ENCODE measurements around the gene ARMS2.

DNA sequence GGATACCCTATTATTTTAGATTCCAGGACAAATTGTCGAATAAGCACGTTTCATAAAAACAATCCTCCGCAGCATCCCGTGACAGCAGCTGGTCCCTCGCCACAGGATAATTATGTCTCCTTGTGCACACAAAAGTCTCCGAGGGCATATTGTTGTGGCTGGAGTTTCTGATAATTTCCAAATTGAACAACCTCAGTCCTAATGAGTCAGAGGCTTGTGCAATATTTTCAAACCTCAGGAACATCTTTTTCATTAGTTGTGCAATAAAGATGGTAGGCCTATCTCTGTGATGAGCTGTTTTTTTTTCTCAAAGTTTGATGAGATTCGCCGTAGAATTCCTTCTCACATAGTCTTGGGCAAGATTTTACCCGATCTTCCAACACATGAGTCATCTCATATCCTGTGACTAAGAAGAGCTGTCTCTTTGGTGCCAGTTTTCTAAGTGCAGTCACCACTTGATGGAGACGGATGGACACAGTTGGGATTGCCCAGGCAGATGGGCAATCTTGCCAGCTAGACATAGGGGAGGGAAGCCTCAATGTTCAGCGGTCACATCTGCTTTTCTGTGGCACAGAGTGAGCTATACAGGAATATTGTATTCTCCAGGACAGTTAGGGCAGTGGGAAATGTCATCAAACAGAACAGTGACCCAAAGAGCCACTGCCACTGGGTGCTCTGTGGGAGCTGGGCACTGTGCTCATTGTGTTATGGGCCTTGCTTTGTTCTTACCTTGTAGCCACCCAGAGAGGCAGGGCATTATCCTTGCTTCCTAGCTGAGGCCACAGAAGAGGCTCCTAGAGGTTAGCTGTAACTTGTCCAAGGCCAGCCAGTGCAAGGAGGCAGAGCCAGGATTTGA, 14.7 kb downstream of the ARMS2 start:
- no peak for TF ChIP-seq TAF1 (IDR thresholded peaks at IDR 0.05; ENCODE audit: borderline replicate concordance, insufficient read depth, low read length)
- TF ChIP-seq POLR2AphosphoS5 (IDR thresholded peaks at IDR 0.05; ENCODE audit: low read depth, low read length) = no peak
- TF ChIP-seq REST (IDR thresholded peaks at IDR 0.05; ENCODE audit: insufficient read depth in 1 of 2, low read depth in 2 of 2, low read length in 2 of 2) = no peak

Measured in PFSK-1 (cell line).